Gastrocnemius medialis (tissue), 4 donors: Measurements from ENCODE around the gene CRIP1. TPM values are rescaled to one million over a fixed set of nuclear protein-coding genes. Genes with fewer than 3 reads are reported as not detected.
A peak's percentile ranks its signal among the peaks of the same experiment; 100 is the strongest.

Experiments
- ATAC-seq, 2 donors: fragments of 150-250 bp; one replicate each; pipeline ENCODE4 v1.9.1; 2016
- DNase-seq, 2 donors: peaks; one replicate each; pipeline ENCODE4 v3.0.0-alpha.2; 2019
- H3K27ac ChIP-seq, 4 donors: fragments of 200-600 bp; sonication (generic); 1 replicate in 1 of 4; 2 replicates in 3 of 4; pipeline ENCODE4 v1.5.1; 2016 to 2018; ENCODE audit warnings: mild to moderate bottlenecking in 2 of 4, moderate library complexity in 1 of 4
- H3K27me3 ChIP-seq, 3 donors: fragments of 200-600 bp; sonication (generic) in 2 of 3; 1 replicate in 1 of 3; 2 replicates in 2 of 3; pipeline versions ENCODE4 v1.5.1 to v1.6.0; 2016 to 2019; ENCODE audit warnings: mild to moderate bottlenecking in 1 of 3, moderate library complexity in 1 of 3
- H3K36me3 ChIP-seq, 2 donors: fragments of 200-600 bp; sonication (generic) in 1 of 2; one replicate each; pipeline ENCODE4 v1.5.1; 2017 to 2018
- H3K4me1 ChIP-seq, 2 donors: fragments of 200-600 bp; sonication (generic) in 1 of 2; one replicate each; pipeline ENCODE4 v1.5.1; 2016 to 2017; ENCODE audit warnings: mild to moderate bottlenecking in 2 of 2
- H3K4me3 ChIP-seq, 4 donors: fragments of 200-600 bp; sonication (generic) in 3 of 4; 1 replicate in 1 of 4; 2 replicates in 3 of 4; pipeline ENCODE4 v1.5.1; 2016 to 2019; ENCODE audit warnings: mild to moderate bottlenecking in 2 of 4
- H3K9me3 ChIP-seq, 3 donors: fragments of 200-600 bp; sonication (generic) in 2 of 3; 1 replicate in 1 of 3; 2 replicates in 2 of 3; pipeline ENCODE4 v1.5.1; 2016 to 2019
- POLR2A ChIP-seq, 2 donors: fragments of 450-650 bp; IDR thresholded peaks; one replicate each; pipeline ENCODE4 v1.6.1; 2017; ENCODE audit warnings: antibody characterized with exemption in 2 of 2, mild to moderate bottlenecking in 2 of 2, moderate library complexity in 2 of 2
- in situ Hi-C, 4 donors: fragments of 200-750 bp; cut with MboI; loops; one replicate each; pipeline versions ENCODE4 v1.15.0 to v1.8.0; 2017; ENCODE audit warnings: low sequenced_read_pairs in 4 of 4
- intact Hi-C: fragments of 100-400 bp; cut with DNase I; formaldehyde crosslinking; loops from one replicate; pipeline ENCODE4 v1.15.1; 2023; ENCODE audit warnings: low total_unique reads
- total RNA-seq, 4 donors: library from RNA; depleted of rRNA; stranded (reverse); fragments of >200 nt; gene quantifications; one replicate each; pipeline versions ENCODE4 v1.1.0 to v1.2.3, GENCODE V29; 2016
- TF ChIP-seq, protein P1 (sequence below), 5 experiments: fragments of 450-650 bp in 3 of 5; fragments of 200-600 bp in 2 of 5; sonication (generic) in 2 of 5; IDR thresholded peaks in 4 of 5; conservative IDR thresholded peaks in 1 of 5; 1 replicate in 4 of 5; 2 replicates in 1 of 5; pipeline ENCODE4 v1.5.1; 2016 to 2019; ENCODE audit warnings: antibody characterized with exemption in 5 of 5, mild to moderate bottlenecking in 3 of 5, moderate library complexity in 3 of 5

Gene CRIP1
- total RNA-seq, 4 donors from 2014 or later: 2.6 to 7.6 (median 5.3) TPM

DNA sequence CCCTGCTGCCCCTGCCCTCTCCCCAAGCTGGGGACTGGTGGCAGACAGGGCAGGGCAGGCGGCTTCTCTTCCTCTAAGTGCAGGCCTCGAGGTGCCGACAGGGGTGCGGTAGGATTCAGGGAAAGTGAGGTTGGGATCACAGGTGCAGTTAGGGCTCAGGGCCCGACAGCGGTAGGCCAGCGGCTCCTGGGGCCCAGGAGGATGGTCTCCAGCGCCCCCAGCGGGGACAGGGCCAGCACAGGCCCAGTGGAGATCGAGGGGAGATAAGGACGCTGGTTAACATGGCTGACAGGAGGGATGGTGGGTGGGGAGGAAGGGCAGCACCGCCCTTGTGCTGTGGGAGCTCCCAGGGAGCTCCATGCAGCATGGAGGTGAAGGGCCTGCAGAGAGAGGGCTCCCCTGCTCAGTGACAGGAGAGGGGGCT, 935 bp upstream of the CRIP1 start:
- Histone ChIP-seq H3K27me3 (peaks cover 5 to 15% (median 7%) of the 10 kb centered on the region in 3 donors), H3K9me3 (no peaks in the 10 kb centered on the region), H3K4me1 (peaks cover 28 to 55% of the 10 kb centered on the region in 2 donors), H3K36me3 (no peaks in the 10 kb centered on the region), H3K27ac (peak overlapping the region; percentile 28 to 81 (median 76)), H3K4me3 (no peak overlapping the region)
- TF ChIP-seq POLR2A (IDR thresholded peaks at IDR 0.05): no peak
- TF ChIP-seq, protein P1, sequence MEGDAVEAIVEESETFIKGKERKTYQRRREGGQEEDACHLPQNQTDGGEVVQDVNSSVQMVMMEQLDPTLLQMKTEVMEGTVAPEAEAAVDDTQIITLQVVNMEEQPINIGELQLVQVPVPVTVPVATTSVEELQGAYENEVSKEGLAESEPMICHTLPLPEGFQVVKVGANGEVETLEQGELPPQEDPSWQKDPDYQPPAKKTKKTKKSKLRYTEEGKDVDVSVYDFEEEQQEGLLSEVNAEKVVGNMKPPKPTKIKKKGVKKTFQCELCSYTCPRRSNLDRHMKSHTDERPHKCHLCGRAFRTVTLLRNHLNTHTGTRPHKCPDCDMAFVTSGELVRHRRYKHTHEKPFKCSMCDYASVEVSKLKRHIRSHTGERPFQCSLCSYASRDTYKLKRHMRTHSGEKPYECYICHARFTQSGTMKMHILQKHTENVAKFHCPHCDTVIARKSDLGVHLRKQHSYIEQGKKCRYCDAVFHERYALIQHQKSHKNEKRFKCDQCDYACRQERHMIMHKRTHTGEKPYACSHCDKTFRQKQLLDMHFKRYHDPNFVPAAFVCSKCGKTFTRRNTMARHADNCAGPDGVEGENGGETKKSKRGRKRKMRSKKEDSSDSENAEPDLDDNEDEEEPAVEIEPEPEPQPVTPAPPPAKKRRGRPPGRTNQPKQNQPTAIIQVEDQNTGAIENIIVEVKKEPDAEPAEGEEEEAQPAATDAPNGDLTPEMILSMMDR (IDR thresholded peaks at IDR 0.05 in 4 of 5, conservative IDR thresholded peaks at IDR 0.05 in 1 of 5): peak in 2 of 5 experiments; percentile 9 to 37
- intact Hi-C loops: no loop called here
- ATAC-seq: no peak
- in situ Hi-C loops: loop anchor here in 1 of 4 donors (25.0 kb wide), 1 partner anchor 123 kb away; no protein-coding TSS in a partner anchor
- DNase-seq: no peak

DNA sequence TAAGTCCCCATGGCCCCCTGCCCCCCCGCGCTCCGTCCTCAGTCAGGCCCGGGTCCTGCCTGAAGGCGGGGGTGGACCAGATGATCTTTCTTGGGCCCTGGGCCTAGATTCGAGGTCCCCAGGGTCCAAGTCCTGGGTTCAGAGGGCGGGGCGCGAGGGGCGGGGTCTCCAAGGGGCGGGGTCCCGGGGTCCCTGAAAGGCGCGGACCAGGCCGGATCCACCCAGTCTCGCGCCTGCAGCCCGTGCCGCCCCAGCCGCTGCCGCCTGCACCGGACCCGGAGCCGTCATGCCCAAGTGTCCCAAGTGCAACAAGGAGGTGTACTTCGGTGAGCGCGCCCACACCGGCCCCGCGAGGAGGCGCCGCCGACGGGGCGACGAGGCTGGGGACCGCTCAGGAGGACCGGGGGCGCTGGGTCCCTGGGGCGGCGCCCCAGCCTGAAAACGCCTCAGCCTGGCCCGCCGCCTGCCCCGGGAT, 325 bp downstream of the CRIP1 start:
- Histone ChIP-seq H3K27me3 (peaks cover 5 to 15% (median 7%) of the 10 kb centered on the region in 3 donors), H3K4me1 (peaks cover 32 to 51% of the 10 kb centered on the region in 2 donors), H3K9me3 (no peaks in the 10 kb centered on the region), H3K4me3 (peak overlapping the region; percentile 46 to 50 (median 48)), H3K27ac (peak overlapping the region; percentile 69 to 81 (median 76)), H3K36me3 (no peaks in the 10 kb centered on the region)
- intact Hi-C loops: no loop called here
- DNase-seq: peak in 1 of 2 donors; percentile 57
- TF ChIP-seq, protein P1 (IDR thresholded peaks at IDR 0.05 in 4 of 5, conservative IDR thresholded peaks at IDR 0.05 in 1 of 5): no peak
- peak; percentile 16 to 19 for TF ChIP-seq POLR2A (IDR thresholded peaks at IDR 0.05)
- in situ Hi-C loops: loop anchor here in 1 of 4 donors (25.0 kb wide), 1 partner anchor 125 kb away; no protein-coding TSS in a partner anchor
- ATAC-seq: no peak

DNA sequence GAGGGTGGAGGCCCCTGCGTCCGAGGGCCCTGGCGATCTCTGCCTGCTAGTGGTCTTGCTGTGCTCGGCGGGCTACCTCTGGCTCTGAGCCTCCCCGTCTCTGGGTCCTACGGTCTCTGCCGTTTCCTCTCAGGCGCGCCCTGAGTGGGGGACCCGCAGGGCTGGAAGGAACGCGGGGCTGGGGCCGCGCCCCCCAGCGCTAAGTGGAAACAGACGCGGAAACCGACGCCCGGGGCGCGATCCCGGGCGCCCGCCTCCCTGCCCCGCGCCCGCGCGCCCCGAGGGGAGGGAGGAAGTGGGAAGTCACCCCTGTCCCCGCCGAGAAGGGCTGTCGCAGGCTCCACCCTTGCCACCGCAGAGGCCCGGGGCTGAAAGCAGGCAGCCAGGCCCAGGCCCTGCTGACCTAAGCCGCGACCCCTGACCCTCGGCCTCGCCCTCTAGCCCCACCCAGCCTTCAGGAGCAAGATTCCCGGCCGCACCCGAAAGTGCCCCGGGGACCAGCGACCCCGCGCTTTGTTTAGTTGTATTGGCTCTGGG, 831 bp downstream of the CRIP1 start:
- Histone ChIP-seq H3K27me3 (peaks cover 2 to 15% (median 5%) of the 10 kb centered on the region in 3 donors), H3K36me3 (no peaks in the 10 kb centered on the region), H3K27ac (peak overlapping the region; percentile 69 to 81 (median 76)), H3K4me3 (peak overlapping the region; percentile 46 to 50 (median 48)), H3K9me3 (no peaks in the 10 kb centered on the region), H3K4me1 (peaks cover 31 to 45% of the 10 kb centered on the region in 2 donors)
- in situ Hi-C loops: loop anchor here in 1 of 4 donors (25.0 kb wide), 1 partner anchor 125 kb away; no protein-coding TSS in a partner anchor
- ATAC-seq (no peak), DNase-seq (no peak)
- intact Hi-C loops: no loop called here
- no peak for TF ChIP-seq POLR2A (IDR thresholded peaks at IDR 0.05)
- TF ChIP-seq, protein P1 (IDR thresholded peaks at IDR 0.05 in 4 of 5, conservative IDR thresholded peaks at IDR 0.05 in 1 of 5): no peak

DNA sequence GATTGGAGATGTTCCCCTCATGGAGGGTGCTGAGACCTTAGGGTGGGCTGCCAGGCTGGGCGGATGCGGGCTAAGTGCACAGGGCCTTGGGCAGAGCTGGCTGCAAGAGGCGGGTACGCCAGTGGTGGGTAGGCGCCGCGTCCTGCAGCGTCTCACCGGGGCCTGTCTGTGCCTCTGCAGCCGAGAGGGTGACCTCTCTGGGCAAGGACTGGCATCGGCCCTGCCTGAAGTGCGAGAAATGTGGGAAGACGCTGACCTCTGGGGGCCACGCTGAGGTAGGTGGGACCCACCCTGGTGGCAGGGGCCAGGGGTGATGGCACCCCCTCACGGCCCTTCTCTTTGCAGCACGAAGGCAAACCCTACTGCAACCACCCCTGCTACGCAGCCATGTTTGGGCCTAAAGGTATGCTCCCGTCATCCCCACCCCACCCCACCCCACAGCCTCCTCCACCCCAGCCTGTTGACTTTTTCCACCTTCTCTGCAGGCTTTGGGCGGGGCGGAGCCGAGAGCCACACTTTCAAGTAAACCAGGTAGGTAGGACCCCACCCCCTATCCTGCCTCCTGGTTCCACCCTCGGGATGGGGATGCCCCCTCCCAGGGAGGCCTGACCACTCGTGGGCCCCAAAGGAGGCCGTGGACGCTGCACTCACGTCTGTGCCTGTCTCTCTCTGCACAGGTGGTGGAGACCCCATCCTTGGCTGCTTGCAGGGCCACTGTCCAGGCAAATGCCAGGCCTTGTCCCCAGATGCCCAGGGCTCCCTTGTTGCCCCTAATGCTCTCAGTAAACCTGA, 1.5 kb downstream of the CRIP1 start:
- ATAC-seq (no peak), DNase-seq (no peak)
- intact Hi-C loops (no loop called here), in situ Hi-C loops (loop anchor here in 1 of 4 donors (25.0 kb wide), 1 partner anchor 126 kb away; no protein-coding TSS in a partner anchor)
- peaks cover 24 to 39% of the 10 kb centered on the region in 2 donors for H3K4me1 ChIP-seq
- TF ChIP-seq, protein P1 (IDR thresholded peaks at IDR 0.05 in 4 of 5, conservative IDR thresholded peaks at IDR 0.05 in 1 of 5): no peak
- TF ChIP-seq POLR2A (IDR thresholded peaks at IDR 0.05): no peak
- peak overlapping the region; percentile 69 to 81 (median 76) for H3K27ac ChIP-seq
- peak overlapping the region; percentile 46 to 50 (median 48) for H3K4me3 ChIP-seq
- peaks cover 0 to 15% (median 5%) of the 10 kb centered on the region in 3 donors for H3K27me3 ChIP-seq
- no peaks in the 10 kb centered on the region for H3K36me3 ChIP-seq
- H3K9me3 ChIP-seq: no peaks in the 10 kb centered on the region
